ENCODE data around the gene TENM4.

TENM4 gene

DNA sequence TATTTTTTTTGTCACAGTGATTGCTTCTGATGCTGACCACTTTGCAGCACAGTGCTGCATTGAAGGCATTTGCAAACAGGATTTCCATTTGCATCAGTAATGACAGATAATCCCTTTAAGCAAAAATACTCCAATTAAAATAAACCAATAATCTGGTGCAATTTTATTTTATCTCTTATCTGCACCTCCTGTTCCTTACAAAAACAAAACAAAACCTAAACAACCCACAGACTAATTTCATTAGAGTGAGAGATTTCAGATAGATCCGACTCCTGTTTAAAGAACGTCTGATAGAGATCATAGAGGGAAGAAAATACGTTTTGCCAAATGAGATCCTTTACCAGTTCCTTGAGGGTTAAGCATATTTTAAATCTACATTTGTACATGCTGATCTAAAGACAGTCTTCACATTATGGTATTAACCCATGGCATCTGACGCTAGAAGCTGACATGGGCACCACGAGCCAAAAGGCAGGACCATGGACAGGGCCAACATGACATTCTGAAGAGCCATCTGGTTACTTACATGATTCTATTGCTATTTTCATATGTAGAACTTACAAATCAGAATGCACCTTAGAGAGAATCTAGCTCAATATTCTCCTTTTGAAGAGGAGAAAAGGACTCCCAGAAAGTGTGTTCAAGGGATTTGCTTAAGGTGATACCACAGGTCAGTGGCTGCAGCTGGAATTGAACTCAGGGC lies 580.0 kb downstream of the TENM4 start:
- TF ChIP-seq, protein P1, sequence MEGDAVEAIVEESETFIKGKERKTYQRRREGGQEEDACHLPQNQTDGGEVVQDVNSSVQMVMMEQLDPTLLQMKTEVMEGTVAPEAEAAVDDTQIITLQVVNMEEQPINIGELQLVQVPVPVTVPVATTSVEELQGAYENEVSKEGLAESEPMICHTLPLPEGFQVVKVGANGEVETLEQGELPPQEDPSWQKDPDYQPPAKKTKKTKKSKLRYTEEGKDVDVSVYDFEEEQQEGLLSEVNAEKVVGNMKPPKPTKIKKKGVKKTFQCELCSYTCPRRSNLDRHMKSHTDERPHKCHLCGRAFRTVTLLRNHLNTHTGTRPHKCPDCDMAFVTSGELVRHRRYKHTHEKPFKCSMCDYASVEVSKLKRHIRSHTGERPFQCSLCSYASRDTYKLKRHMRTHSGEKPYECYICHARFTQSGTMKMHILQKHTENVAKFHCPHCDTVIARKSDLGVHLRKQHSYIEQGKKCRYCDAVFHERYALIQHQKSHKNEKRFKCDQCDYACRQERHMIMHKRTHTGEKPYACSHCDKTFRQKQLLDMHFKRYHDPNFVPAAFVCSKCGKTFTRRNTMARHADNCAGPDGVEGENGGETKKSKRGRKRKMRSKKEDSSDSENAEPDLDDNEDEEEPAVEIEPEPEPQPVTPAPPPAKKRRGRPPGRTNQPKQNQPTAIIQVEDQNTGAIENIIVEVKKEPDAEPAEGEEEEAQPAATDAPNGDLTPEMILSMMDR (IDR thresholded peaks at IDR 0.05; ENCODE audit: extremely low read depth, missing control alignments): no peak
- DNase-seq (ENCODE audit: low spot score): no peak

DNA sequence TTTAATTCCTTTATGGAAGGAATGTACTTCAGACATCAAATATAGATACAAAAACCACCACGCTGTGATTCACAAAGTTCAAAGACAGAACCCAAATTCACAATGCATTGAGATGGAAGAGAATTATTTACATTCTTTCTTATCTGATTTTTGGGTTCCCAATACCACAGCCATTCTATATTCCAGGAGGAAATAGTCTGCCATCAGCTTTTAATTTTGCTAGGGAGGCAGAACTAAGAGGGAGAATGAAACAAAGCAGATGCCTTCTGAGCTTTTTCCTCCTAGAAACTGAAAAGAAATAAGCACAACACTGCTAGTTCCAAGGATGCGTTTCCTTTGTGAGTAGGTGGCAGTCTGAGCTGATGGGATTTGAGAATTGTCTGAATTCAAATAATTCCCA lies 583.1 kb downstream of the TENM4 start:
- no peak for DNase-seq (ENCODE audit: low spot score)
- TF ChIP-seq, protein P1 (IDR thresholded peaks at IDR 0.05; ENCODE audit: extremely low read depth, missing control alignments): no peak

DNA sequence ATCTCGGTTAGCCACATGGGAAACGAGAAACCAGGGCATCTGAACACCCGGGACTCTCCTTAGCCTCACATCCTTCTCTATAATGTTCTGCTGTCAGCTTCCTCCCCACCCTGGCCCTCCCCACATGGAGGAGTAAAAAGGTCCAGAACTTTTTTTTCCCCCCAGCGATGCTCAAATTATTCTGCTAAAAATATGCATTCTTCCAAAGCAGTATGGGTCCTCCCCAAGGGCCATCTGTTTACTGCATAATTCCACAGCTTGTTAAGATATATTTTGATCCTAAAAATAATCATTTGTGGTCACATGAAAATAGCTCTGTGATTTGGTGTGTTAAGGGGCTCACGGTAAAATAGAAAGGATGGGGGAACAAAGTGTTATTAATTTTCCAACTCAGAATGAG lies 584.6 kb downstream of the TENM4 start:
- TF ChIP-seq, protein P1 (IDR thresholded peaks at IDR 0.05; ENCODE audit: extremely low read depth, missing control alignments): no peak
- no peak for DNase-seq (ENCODE audit: low spot score)

DNA sequence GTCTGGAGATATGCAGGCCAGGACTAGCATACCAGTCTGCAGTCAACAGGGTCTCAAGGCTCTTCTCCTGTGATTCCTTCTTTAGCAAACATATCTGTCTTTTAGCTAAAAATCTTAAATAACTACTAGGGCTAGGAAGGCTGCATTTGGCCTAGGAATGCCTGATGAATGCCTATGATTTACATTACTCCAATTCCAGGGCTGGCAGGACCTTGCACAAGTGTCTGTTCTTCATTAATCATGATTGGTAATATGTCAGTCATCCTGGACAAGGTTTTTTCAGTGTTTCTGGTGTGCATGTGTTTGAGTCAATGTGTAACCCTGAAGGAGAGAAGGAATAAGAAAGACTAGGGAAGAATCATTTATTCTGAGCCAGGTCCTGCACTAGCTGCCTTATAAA lies 585.7 kb downstream of the TENM4 start:
- no peak for DNase-seq (ENCODE audit: low spot score)
- TF ChIP-seq, protein P1 (IDR thresholded peaks at IDR 0.05; ENCODE audit: extremely low read depth, missing control alignments): no peak

DNA sequence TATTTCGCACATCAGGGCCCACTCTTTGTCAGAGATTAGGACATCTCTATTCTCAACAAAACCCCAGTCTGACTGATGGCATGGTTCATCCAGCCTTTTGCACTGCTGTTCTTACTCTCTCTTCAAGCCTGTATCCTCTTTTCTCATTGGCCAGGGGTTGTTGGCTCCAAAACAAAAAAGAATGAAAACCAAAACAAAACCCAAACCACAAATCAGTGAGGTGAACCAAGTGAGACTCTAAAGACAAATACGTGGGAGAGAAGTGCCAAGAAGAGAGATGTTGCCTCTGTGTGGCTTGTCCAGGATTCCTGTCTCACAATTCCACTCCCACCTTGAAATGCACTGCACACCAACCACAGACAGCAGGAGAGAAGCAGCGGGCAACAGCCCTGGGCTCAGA lies 587.3 kb downstream of the TENM4 start:
- DNase-seq (ENCODE audit: low spot score): no peak
- TF ChIP-seq, protein P1 (IDR thresholded peaks at IDR 0.05; ENCODE audit: extremely low read depth, missing control alignments): no peak

DNA sequence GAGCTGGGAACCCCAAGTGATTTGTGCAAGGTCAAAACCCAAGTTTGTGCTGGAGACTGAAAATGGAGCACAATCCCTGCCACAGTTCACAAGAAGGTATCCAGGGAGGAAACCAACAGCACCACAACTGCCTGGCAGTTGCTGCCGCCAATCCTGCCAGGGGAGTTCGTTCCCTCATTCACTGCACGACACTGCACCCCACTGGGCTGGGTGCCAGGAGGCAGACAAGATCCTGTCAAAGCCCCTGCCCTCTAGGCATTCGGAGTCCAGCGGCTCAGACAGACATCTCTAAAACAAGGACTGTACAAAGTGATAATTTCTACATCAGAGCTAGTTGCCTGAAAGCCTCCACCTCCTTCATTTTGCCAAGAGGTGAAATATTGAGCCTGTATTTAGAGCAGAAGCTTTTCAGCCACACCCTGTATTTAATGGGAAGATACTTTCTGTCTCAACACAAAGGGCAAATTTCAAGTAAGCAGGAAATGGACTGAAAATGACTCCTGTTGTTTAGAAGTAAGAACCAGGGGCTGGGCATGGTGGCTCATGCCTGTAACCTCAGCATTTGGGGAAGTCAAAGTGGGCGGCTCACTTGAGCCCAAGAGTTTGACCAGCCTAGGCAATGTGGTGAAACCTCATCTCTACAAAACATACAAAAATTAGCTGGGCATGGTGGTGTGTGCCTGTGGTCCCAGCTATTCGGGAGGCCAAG lies 588.8 kb downstream of the TENM4 start:
- no peak for DNase-seq (ENCODE audit: low spot score)
- TF ChIP-seq, protein P1 (IDR thresholded peaks at IDR 0.05; ENCODE audit: extremely low read depth, missing control alignments): no peak

DNA sequence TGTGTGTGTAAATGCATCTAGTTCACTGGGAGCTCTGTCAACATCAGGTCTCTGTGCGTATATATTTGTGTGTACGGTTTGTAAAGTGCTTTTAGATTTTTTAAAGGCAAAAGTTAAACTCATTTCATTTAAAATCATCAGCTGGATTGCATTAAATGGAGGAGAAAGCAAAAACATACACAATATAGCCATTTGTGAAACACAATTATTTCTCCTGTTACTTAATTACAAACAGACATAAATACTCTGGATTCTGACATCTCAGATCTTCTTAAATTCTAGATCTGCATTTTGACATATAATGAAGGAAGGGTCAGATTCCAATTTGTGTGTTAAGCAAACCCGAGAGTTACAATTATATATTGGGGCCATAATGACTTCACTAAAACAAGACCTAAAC lies 590.8 kb downstream of the TENM4 start:
- DNase-seq (ENCODE audit: low spot score): no peak
- TF ChIP-seq, protein P1 (IDR thresholded peaks at IDR 0.05; ENCODE audit: extremely low read depth, missing control alignments): no peak

Data from GM20000 (cell line).